ENCODE measurements around the gene APBB2.

The APBB2 gene

GRCh38 chr4:40844261-40844660 is 370.1 kb downstream of the APBB2 start:
- H3K4me2 ChIP-seq (ENCODE audit: low read length, poor library complexity, severe bottlenecking): no peak overlapping the region
- H3K79me1 ChIP-seq (replicated peaks; ENCODE audit: low read length, poor library complexity, severe bottlenecking): peaks cover 32% of the 10 kb centered on the region
- peak overlapping the region; percentile 55 for H4K8ac ChIP-seq (ENCODE audit: low read length)

DNA sequence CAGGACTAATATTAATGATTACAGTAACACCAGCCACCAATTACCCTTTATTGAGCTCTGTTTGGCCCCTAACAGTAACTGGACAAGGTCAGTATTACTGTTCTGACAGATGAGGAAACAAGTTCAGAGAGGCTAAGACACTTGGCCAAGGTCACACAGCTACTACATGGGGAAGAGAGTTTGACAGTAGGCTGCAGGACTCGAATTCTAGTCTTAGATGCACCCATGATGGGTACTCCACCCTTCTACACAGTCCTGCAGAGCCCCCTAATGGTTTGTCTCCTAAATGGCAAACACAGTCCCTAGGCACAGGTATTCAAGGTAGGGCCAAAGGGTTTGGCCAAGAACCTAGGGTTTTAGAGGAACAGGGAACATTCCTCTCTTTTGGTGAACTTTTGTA is 370.6 kb downstream of the APBB2 start:
- no peaks in the 10 kb centered on the region for H3K9me3 ChIP-seq (ENCODE audit: control insufficient read depth, low read length)
- no peak overlapping the region for H3K4me3 ChIP-seq (ENCODE audit: insufficient read depth in 1 of 2, low read depth in 1 of 2, low read length in 2 of 2)
- no peak overlapping the region for H3K9ac ChIP-seq (ENCODE audit: low read length)
- no peak overlapping the region for H2BK15ac ChIP-seq (ENCODE audit: low read depth, poor library complexity, severe bottlenecking)
- H4K91ac ChIP-seq (ENCODE audit: low read length): no peak overlapping the region
- H3K18ac ChIP-seq (ENCODE audit: low read depth in 1 of 2, low read length in 2 of 2): peak overlapping the region in 1 of 2 experiments; percentile 14
- H3K4ac ChIP-seq (ENCODE audit: low read depth in 1 of 2, low read length in 2 of 2): no peak overlapping the region
- no peak for DNase-seq
- peaks cover 0 to 5% of the 10 kb centered on the region in 2 experiments for H3K36me3 ChIP-seq (ENCODE audit: control insufficient read depth in 1 of 2, insufficient read depth in 2 of 2, low read depth in 1 of 2, low read length in 2 of 2)
- H2AFZ ChIP-seq (ENCODE audit: low read depth, low read length): no peak overlapping the region
- WGBS: no CpG with 5 or more reads among the region's 1 CpG
- H3K4me2 ChIP-seq (ENCODE audit: low read length, poor library complexity, severe bottlenecking): no peak overlapping the region
- peaks cover 32% of the 10 kb centered on the region for H3K79me1 ChIP-seq (replicated peaks; ENCODE audit: low read length, poor library complexity, severe bottlenecking)
- no peak overlapping the region for H2BK12ac ChIP-seq (ENCODE audit: low read length in 2 of 2)
- H3K23ac ChIP-seq (ENCODE audit: low read length in 2 of 2): no peak overlapping the region
- no peak overlapping the region for H3K27ac ChIP-seq (ENCODE audit: low read length, poor library complexity, severe bottlenecking)
- H3K14ac ChIP-seq (ENCODE audit: low read length in 2 of 2): no peak overlapping the region
- no peak overlapping the region for H2AK5ac ChIP-seq (ENCODE audit: low read length, severe bottlenecking)
- no peak overlapping the region for H2BK120ac ChIP-seq (ENCODE audit: low read depth, low read length)
- peaks cover 9% of the 10 kb centered on the region for H3K4me1 ChIP-seq (ENCODE audit: control insufficient read depth, insufficient read depth, low read depth, low read length)
- H2BK5ac ChIP-seq (ENCODE audit: low read depth, low read length, poor library complexity, severe bottlenecking): no peak overlapping the region
- H4K8ac ChIP-seq (ENCODE audit: low read length): no peak overlapping the region
- H3K27me3 ChIP-seq (ENCODE audit: control insufficient read depth in 1 of 2, insufficient read depth in 1 of 2, low read length in 2 of 2): no peaks in the 10 kb centered on the region

More at GRCh38 chr4:40844261-40844660, 370.1 kb downstream of the APBB2 start:
- Histone ChIP-seq H3K4me1 (ENCODE audit: control insufficient read depth, insufficient read depth, low read depth, low read length) (peaks cover 9% of the 10 kb centered on the region), H3K14ac (ENCODE audit: low read length in 2 of 2) (peak overlapping the region in 1 of 2 experiments; percentile 7), H3K27me3 (ENCODE audit: control insufficient read depth in 1 of 2, insufficient read depth in 1 of 2, low read length in 2 of 2) (no peaks in the 10 kb centered on the region), H3K27ac (ENCODE audit: low read length, poor library complexity, severe bottlenecking) (no peak overlapping the region), H3K18ac (ENCODE audit: low read depth in 1 of 2, low read length in 2 of 2) (no peak overlapping the region), H2AFZ (ENCODE audit: low read depth, low read length) (no peak overlapping the region), H2AK5ac (ENCODE audit: low read length, severe bottlenecking) (no peak overlapping the region), H3K9ac (ENCODE audit: low read length) (no peak overlapping the region), H2BK5ac (ENCODE audit: low read depth, low read length, poor library complexity, severe bottlenecking) (no peak overlapping the region), H2BK15ac (ENCODE audit: low read depth, poor library complexity, severe bottlenecking) (no peak overlapping the region), H3K36me3 (ENCODE audit: control insufficient read depth in 1 of 2, insufficient read depth in 2 of 2, low read depth in 1 of 2, low read length in 2 of 2) (peaks cover 0 to 5% of the 10 kb centered on the region in 2 experiments), H2BK12ac (ENCODE audit: low read length in 2 of 2) (no peak overlapping the region), H3K9me3 (ENCODE audit: control insufficient read depth, low read length) (no peaks in the 10 kb centered on the region), H3K4ac (ENCODE audit: low read depth in 1 of 2, low read length in 2 of 2) (no peak overlapping the region), H3K4me3 (ENCODE audit: insufficient read depth in 1 of 2, low read depth in 1 of 2, low read length in 2 of 2) (no peak overlapping the region), H2BK120ac (ENCODE audit: low read depth, low read length) (no peak overlapping the region), H4K91ac (ENCODE audit: low read length) (no peak overlapping the region), H3K23ac (ENCODE audit: low read length in 2 of 2) (no peak overlapping the region)
- WGBS: 94% methylated on average over 6 of the region's 6 CpGs
- no peak for DNase-seq

GRCh38 chr4:40842725-40843423 is 371.5 kb downstream of the APBB2 start:
- Histone ChIP-seq H3K79me1 (replicated peaks; ENCODE audit: low read length, poor library complexity, severe bottlenecking) (peaks cover 28% of the 10 kb centered on the region), H3K4me2 (ENCODE audit: low read length, poor library complexity, severe bottlenecking) (no peak overlapping the region), H3K27ac (ENCODE audit: low read length, poor library complexity, severe bottlenecking) (no peak overlapping the region), H3K9ac (ENCODE audit: low read length) (no peak overlapping the region), H3K14ac (ENCODE audit: low read length in 2 of 2) (peak overlapping the region in 1 of 2 experiments; percentile 35), H3K18ac (ENCODE audit: low read depth in 1 of 2, low read length in 2 of 2) (no peak overlapping the region), H3K23ac (ENCODE audit: low read length in 2 of 2) (no peak overlapping the region), H2AFZ (ENCODE audit: low read depth, low read length) (no peak overlapping the region), H3K4ac (ENCODE audit: low read depth in 1 of 2, low read length in 2 of 2) (no peak overlapping the region), H3K27me3 (ENCODE audit: control insufficient read depth in 1 of 2, insufficient read depth in 1 of 2, low read length in 2 of 2) (no peaks in the 10 kb centered on the region), H2BK15ac (ENCODE audit: low read depth, poor library complexity, severe bottlenecking) (no peak overlapping the region), H3K4me1 (ENCODE audit: control insufficient read depth, insufficient read depth, low read depth, low read length) (peaks cover 9% of the 10 kb centered on the region), H2BK120ac (ENCODE audit: low read depth, low read length) (no peak overlapping the region), H4K8ac (ENCODE audit: low read length) (no peak overlapping the region), H2AK5ac (ENCODE audit: low read length, severe bottlenecking) (no peak overlapping the region), H4K91ac (ENCODE audit: low read length) (peak overlapping the region; percentile 16), H2BK5ac (ENCODE audit: low read depth, low read length, poor library complexity, severe bottlenecking) (no peak overlapping the region), H3K36me3 (ENCODE audit: control insufficient read depth in 1 of 2, insufficient read depth in 2 of 2, low read depth in 1 of 2, low read length in 2 of 2) (peaks cover 0 to 5% of the 10 kb centered on the region in 2 experiments), H3K4me3 (ENCODE audit: insufficient read depth in 1 of 2, low read depth in 1 of 2, low read length in 2 of 2) (no peak overlapping the region), H3K9me3 (ENCODE audit: control insufficient read depth, low read length) (no peaks in the 10 kb centered on the region), H2BK12ac (ENCODE audit: low read length in 2 of 2) (no peak overlapping the region)
- WGBS: 43% methylated on average over 13 of the region's 14 CpGs
- DNase-seq: peak; percentile 51

GRCh38 chr4:40842318-40842717 is 372.0 kb downstream of the APBB2 start:
- Histone ChIP-seq H3K79me1 (replicated peaks; ENCODE audit: low read length, poor library complexity, severe bottlenecking) (peaks cover 33% of the 10 kb centered on the region), H3K36me3 (ENCODE audit: control insufficient read depth in 1 of 2, insufficient read depth in 2 of 2, low read depth in 1 of 2, low read length in 2 of 2) (peaks cover 0 to 7% of the 10 kb centered on the region in 2 experiments), H3K4me3 (ENCODE audit: insufficient read depth in 1 of 2, low read depth in 1 of 2, low read length in 2 of 2) (no peak overlapping the region), H2AFZ (ENCODE audit: low read depth, low read length) (no peak overlapping the region), H2BK5ac (ENCODE audit: low read depth, low read length, poor library complexity, severe bottlenecking) (no peak overlapping the region), H3K18ac (ENCODE audit: low read depth in 1 of 2, low read length in 2 of 2) (no peak overlapping the region), H3K4me1 (ENCODE audit: control insufficient read depth, insufficient read depth, low read depth, low read length) (peaks cover 9% of the 10 kb centered on the region), H3K4me2 (ENCODE audit: low read length, poor library complexity, severe bottlenecking) (no peak overlapping the region), H2BK12ac (ENCODE audit: low read length in 2 of 2) (no peak overlapping the region), H3K27ac (ENCODE audit: low read length, poor library complexity, severe bottlenecking) (no peak overlapping the region), H3K14ac (ENCODE audit: low read length in 2 of 2) (no peak overlapping the region), H3K23ac (ENCODE audit: low read length in 2 of 2) (no peak overlapping the region), H4K8ac (ENCODE audit: low read length) (no peak overlapping the region), H2BK15ac (ENCODE audit: low read depth, poor library complexity, severe bottlenecking) (no peak overlapping the region), H3K9ac (ENCODE audit: low read length) (no peak overlapping the region), H2BK120ac (ENCODE audit: low read depth, low read length) (no peak overlapping the region), H3K4ac (ENCODE audit: low read depth in 1 of 2, low read length in 2 of 2) (no peak overlapping the region), H2AK5ac (ENCODE audit: low read length, severe bottlenecking) (no peak overlapping the region), H4K91ac (ENCODE audit: low read length) (no peak overlapping the region), H3K9me3 (ENCODE audit: control insufficient read depth, low read length) (no peaks in the 10 kb centered on the region), H3K27me3 (ENCODE audit: control insufficient read depth in 1 of 2, insufficient read depth in 1 of 2, low read length in 2 of 2) (no peaks in the 10 kb centered on the region)
- 83% methylated on average over 12 of the region's 13 CpGs for WGBS
- no peak for DNase-seq

Measured in mesenchymal stem cell (in vitro differentiated cells and primary cell).